AG08395 (cell line): Measurements from ENCODE around the gene LRRC46.

Experiments
- DNase-seq: peaks from one replicate; pipeline ENCODE4 v3.0.0; 2012; ENCODE audit warnings: mixed read lengths, low spot score

LRRC46 gene

GRCh38 chr17:47831934-47832327, 461 bp downstream of the LRRC46 start:
- no peak for DNase-seq

GRCh38 chr17:47834756-47835155, 3.3 kb downstream of the LRRC46 start:
- DNase-seq, result no peak

- DNase-seq, result no peak
Observed at GRCh38 chr17:47836601-47837000, 5.1 kb downstream of the LRRC46 start.

- no peak for DNase-seq
Observed at GRCh38 chr17:47837401-47838039, 6.0 kb downstream of the LRRC46 start.

- DNase-seq, result no peak
Observed at GRCh38 chr17:47838636-47839035, 7.2 kb downstream of the LRRC46 start.

GRCh38 chr17:47839071-47839470, 7.6 kb downstream of the LRRC46 start:
- DNase-seq, result no peak

- no peak for DNase-seq
Observed at GRCh38 chr17:47840001-47840741, 8.7 kb downstream of the LRRC46 start.

GRCh38 chr17:47840742-47841487, 9.4 kb downstream of the LRRC46 start, which contains the start of gene SCRN2:
Gene SCRN2, minus strand, starts transcription at chr17:47841273. Its CDS starts 430 bp downstream, at chr17:47840843.
- peak; percentile 91 for DNase-seq

GRCh38 chr17:47841488-47842291, 10.2 kb downstream of the LRRC46 start:
- DNase-seq, result no peak

GRCh38 chr17:47843391-47843730, 11.9 kb downstream of the LRRC46 start:
- no peak for DNase-seq

- DNase-seq, result no peak
Observed at GRCh38 chr17:47844227-47844626, 12.8 kb downstream of the LRRC46 start.

- DNase-seq, result peak; percentile 50
Observed at GRCh38 chr17:47844814-47845715, 13.6 kb downstream of the LRRC46 start.

GRCh38 chr17:47845716-47846075, 14.2 kb downstream of the LRRC46 start:
- no peak for DNase-seq

- no peak for DNase-seq
Observed at GRCh38 chr17:47846716-47847340, 15.4 kb downstream of the LRRC46 start.

GRCh38 chr17:47847341-47848197, 16.1 kb downstream of the LRRC46 start:
- no peak for DNase-seq

- no peak for DNase-seq
Observed at GRCh38 chr17:47848198-47848513, 16.7 kb downstream of the LRRC46 start.

GRCh38 chr17:47850373-47850691, 18.9 kb downstream of the LRRC46 start:
- no peak for DNase-seq

GRCh38 chr17:47850692-47851573, 19.5 kb downstream of the LRRC46 start, which contains the start of gene SP6:
Gene SP6, minus strand, starts transcription at chr17:47851163. Its CDS starts 2,734 bp downstream, at chr17:47848429.
- peak; percentile 76 for DNase-seq

GRCh38 chr17:47851764-47852112, 20.3 kb downstream of the LRRC46 start:
- no peak for DNase-seq
